NCI-H2227 treated with DMSO at 0.1 percent for 48 hours (cell line): Measurements from ENCODE around the gene GABRG2.

Experiments used
- DNase-seq: peaks from one replicate; lab custom pipeline; 2025; lab: John Stamatoyannopoulos, UW

GABRG2 gene

DNA sequence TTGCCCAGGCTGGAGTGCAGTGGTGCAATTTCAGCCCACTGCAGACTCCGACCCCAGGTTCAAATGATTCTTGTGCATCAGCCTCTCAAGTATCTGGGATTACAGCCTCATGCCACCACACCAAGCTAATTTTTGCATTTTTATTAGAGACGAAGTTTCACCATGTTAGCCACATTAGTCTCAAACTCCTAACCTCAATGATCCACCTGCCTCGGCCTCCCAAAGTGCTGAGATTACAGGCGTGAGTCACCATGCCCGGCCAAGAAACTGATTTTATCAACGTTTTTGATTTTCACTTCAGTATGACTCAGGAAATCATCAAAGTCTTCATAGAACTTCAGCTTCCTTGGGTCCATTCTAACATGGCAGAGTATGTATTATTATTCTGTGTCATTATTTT is 125.4 kb downstream of the GABRG2 start:
- no peak for DNase-seq

DNA sequence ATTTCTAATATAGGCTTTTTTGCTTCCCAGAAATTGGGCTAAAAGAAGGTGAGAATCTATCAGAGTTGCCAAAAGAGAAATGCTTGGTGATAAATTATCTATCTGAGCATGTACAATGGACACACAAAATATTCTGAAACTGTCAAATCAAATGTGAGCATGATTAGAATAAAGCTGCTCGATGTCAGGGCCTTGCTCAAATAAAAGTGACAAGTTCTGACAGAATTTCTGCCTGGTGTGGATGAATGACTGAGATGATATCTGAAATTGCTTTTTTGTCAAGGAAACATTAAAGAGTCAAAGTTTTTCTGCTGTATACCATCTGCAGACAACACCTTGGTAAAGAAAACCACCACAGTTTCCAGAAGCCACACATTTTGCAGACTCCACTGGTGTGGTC is 128.8 kb downstream of the GABRG2 start:
- no peak for DNase-seq

DNA sequence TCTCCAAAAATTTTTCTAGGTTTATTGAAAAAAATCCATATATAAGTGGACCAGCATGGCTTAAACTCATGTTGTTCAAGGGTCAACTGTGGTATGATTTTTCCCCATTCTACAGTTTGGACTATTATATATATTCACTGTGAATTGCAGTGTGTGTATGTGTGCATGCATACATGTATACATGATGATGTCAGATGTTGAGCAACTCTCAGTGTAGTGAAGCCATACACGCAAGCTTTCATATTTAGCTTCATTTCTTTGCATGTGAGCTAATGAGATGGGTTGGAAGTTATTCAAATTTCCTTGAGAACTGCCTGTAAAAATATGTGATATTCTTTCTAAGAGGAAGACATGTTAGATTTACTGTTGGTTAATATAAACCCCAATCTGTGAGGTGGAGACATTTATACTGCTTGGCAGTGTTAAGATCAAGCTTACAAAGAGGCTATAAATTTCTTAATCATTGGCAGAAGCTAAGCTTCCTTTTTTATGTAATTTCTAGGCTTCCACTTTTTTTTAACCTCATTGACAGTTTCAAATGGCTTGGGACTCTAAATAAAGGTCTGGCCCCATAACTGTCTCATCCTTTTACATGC is 134.8 kb downstream of the GABRG2 start:
- DNase-seq = no peak
